ENCODE measurements around the gene GMDS. TPM values are rescaled to one million over a fixed set of nuclear protein-coding genes. Genes with fewer than 3 reads are reported as not detected.

The GMDS gene
- total and polyA plus RNA-seq, 2 of the 13 experiments (the other 11 are each of a cell fraction or from before 2014, with no cell fraction given), result 64.4 to 112 TPM

- no peak overlapping the region for H3K4me3 ChIP-seq (replicated peaks in 1 of 3; ENCODE audit: insufficient read depth in 1 of 3, low read depth in 2 of 3, low read length in 3 of 3)
- no peaks in the 10 kb centered on the region for H3K27me3 ChIP-seq (ENCODE audit: control insufficient read depth in 1 of 2, insufficient read depth in 2 of 2, low read length in 2 of 2)
- intact Hi-C loops (cut with micrococcal nuclease; ENCODE audit: unreplicated experiment) (no loop called here), in situ Hi-C loops (cut with HindIII; ENCODE audit: extremely low pct_ligation_motif_present, low pct_unique_long_range_greater_than_20kb) (no loop called here)
- no peak overlapping the region for H3K4me2 ChIP-seq (ENCODE audit: low read depth, low read length)
- CTCF ChIA-PET (ENCODE audit: low intra/inter-chr PET ratio, low total read pairs), result no interaction called here
- H3K79me2 ChIP-seq (ENCODE audit: insufficient read depth, low read length), result no peaks in the 10 kb centered on the region
- H3K9me3 ChIP-seq (ENCODE audit: low read length), result no peaks in the 10 kb centered on the region
- ATAC-seq (no peak), DNase-seq (ENCODE audit: low spot score) (no peak), FAIRE-seq (no peak)
- peaks cover 2 to 9% of the 10 kb centered on the region in 2 experiments for H3K36me3 ChIP-seq (replicated peaks in 1 of 2; ENCODE audit: control insufficient read depth in 1 of 2, insufficient read depth in 2 of 2, low read length in 2 of 2)
- BruUV-seq (replicated peaks), result no TSS peak
- no peak overlapping the region for H2AFZ ChIP-seq (ENCODE audit: low read length)
- POLR2A ChIA-PET, result no interaction called here
- no peak overlapping the region for H3K9ac ChIP-seq (ENCODE audit: insufficient read depth, low read depth, low read length)
- no peak overlapping the region for H3K27ac ChIP-seq (ENCODE audit: extremely low read length, insufficient read depth, low read length)
- no peaks in the 10 kb centered on the region for H4K20me1 ChIP-seq (ENCODE audit: insufficient read depth, low read length)
- WGBS (ENCODE audit: low lambda C conversion rate), result 98% methylated on average over 8 of the region's 8 CpGs
- no peaks in the 10 kb centered on the region for H3K4me1 ChIP-seq (ENCODE audit: insufficient read depth, low read length)
- TF ChIP-seq FOXP1 (IDR thresholded peaks at IDR 0.05), result no peak
- TF ChIP-seq FOXP1 (CRISPR knock-in tag; IDR thresholded peaks at IDR 0.05), result no peak
- TF ChIP-seq POLR2A (IDR thresholded peaks at IDR 0.05; ENCODE audit: insufficient read depth in 1 of 2, low read depth in 2 of 2, low read length in 2 of 2), result no peak
- TF ChIP-seq HMGXB3 (CRISPR knock-in tag; IDR thresholded peaks at IDR 0.05; ENCODE audit: borderline replicate concordance), result no peak
- TF ChIP-seq FIP1L1 (IDR thresholded peaks at IDR 0.05; ENCODE audit: borderline replicate concordance, insufficient read depth, low read depth, low read length), result no peak
- TF ChIP-seq PPARG (CRISPR knock-in tag; conservative IDR thresholded peaks at IDR 0.05), result no peak
- no peak for TF ChIP-seq ZFP91 (CRISPR knock-in tag; IDR thresholded peaks at IDR 0.05; ENCODE audit: borderline replicate concordance)
- TF ChIP-seq ZNF12 (CRISPR knock-in tag; IDR thresholded peaks at IDR 0.05), result no peak
- no peak for TF ChIP-seq GATAD1 (CRISPR knock-in tag; IDR thresholded peaks at IDR 0.05)
Measured at GRCh38 chr6:1745814-1746213, 499.6 kb downstream of the GMDS start.
